GM18519 (cell line): Measurements from ENCODE around the gene FSHR.

Experiments
- ATAC-seq: cut with Tn5 transposase; IDR thresholded peaks from one replicate; pipeline ENCODE4 v1.9.1; 2021; ENCODE audit warnings: mild to moderate bottlenecking, moderate library complexity; ENCODE audit not compliant: unreplicated experiment, low FRiP score

Gene FSHR, protein sequence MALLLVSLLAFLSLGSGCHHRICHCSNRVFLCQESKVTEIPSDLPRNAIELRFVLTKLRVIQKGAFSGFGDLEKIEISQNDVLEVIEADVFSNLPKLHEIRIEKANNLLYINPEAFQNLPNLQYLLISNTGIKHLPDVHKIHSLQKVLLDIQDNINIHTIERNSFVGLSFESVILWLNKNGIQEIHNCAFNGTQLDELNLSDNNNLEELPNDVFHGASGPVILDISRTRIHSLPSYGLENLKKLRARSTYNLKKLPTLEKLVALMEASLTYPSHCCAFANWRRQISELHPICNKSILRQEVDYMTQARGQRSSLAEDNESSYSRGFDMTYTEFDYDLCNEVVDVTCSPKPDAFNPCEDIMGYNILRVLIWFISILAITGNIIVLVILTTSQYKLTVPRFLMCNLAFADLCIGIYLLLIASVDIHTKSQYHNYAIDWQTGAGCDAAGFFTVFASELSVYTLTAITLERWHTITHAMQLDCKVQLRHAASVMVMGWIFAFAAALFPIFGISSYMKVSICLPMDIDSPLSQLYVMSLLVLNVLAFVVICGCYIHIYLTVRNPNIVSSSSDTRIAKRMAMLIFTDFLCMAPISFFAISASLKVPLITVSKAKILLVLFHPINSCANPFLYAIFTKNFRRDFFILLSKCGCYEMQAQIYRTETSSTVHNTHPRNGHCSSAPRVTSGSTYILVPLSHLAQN

GRCh38 chr2:49154140-49154539 lies at the start of gene FSHR:
FSHR (minus strand) TSS chr2:49154515; CDS start chr2:49154417, 98 bp downstream.
- ATAC-seq, result no peak

- no peak for ATAC-seq
Observed at GRCh38 chr2:49199266-49199665, 45.0 kb upstream of the FSHR start.

GRCh38 chr2:49194701-49195100 lies 40.4 kb upstream of the FSHR start:
- no peak for ATAC-seq

DNA sequence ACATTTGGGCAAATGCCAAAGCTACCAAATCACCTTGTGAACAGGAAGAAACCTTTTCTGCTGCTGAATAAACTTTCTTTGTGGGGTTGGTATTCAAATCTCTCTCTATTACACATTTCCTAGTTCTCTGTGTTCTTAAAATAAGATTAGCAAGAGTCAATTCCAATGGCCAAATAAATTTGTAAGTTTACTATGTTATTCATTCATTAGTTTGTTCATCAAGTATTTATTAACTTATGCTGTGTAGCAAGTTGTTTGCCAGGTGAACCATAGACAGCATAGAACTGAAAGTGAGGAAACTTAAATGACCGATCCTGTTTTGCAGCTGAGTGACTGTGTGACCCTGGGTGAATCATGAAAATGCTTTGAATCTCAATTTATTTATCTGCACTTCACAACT lies 37.7 kb upstream of the FSHR start:
- ATAC-seq, result no peak

DNA sequence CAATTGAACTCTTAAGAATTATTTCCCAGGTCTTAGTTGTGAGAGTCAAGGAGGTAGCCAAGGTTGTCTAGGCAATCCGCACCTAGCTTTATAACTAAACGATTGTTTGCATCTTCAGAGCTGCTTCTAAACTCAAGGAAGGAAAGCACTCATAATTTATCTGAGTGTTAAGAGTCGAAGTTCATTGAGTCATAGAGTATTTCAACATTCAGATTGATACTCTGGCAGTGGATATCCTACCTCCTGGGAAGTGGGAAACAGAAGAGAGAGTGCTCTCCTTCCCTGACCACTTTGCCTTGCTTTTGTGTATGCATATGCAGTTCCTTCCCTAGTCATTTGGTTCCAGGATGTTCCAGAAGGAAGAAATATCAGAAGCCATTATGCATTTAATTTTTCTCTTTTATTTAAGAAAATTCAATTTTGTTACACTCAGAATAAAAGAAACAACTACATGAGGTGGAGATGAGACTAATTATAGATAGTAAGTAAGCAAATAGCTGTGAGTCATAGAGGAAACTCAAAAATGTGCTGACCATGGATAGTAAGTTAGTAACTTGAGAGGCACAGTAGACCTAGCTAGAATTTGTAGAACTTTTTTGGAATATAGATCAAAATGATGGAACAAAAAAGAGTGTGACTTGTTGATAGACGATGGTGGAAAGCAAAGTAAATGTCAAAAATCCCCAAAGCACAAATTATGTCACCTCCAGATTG lies 35.4 kb upstream of the FSHR start:
- ATAC-seq, result no peak

- no peak for ATAC-seq
Observed at GRCh38 chr2:49186050-49186648, 31.8 kb upstream of the FSHR start.

GRCh38 chr2:49178656-49179055 lies 24.3 kb upstream of the FSHR start:
- no peak for ATAC-seq

DNA sequence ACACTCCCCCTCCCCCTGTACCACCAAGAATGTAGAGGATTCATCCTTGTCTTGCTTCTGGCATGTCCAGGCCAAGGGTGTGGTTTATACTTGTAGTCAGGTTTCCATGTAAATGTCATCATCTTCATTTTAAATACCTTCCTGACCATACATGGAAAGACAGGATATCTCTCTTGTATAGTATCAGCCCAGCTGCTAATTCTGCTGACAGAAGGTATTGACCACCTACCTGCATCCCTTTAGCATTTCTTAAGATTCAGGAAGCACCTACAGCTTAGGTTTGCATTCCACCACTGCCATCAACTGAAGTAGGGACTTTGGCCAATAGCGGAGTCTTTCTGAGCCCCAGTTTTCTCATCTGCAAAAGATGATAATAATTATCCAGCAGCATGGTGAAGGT lies 22.9 kb upstream of the FSHR start:
- no peak for ATAC-seq

DNA sequence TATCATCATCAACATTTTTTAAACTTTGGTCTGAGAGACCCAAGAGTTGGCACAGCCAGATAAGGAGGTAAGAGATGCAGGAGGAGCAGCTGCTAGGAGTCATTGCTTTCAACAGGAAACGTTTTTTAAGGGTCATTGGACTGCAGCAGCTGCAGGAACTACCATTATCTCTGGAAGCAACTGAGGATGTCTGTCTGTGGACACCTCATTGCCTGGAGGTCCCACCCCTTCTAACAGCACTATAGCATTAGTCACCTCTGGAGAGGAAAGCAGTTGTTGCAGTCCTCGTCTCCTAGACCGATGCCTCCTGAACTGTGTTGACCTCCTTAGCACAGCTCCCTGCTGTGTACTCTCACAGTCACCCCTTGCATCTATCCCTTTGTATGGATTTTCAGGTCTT lies 21.5 kb upstream of the FSHR start:
- no peak for ATAC-seq

DNA sequence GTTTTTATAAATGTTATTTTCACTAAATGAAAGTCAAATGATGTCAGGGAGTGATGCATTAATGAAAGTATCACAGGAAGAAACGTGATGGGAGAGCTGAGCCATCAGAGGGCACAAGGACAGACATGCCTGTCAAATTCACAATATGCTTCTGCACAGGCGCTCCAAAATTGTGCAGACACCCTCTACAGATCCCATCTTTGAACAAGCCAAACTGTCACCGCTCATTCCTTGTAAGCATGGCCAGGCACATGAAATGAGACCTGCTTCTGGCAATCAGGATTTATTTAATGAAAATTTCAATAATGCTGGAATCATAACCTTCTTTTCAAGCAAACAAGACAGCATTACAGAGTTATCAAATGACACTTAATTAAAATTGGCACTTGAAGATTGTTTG lies 20.4 kb upstream of the FSHR start:
- no peak for ATAC-seq

- no peak for ATAC-seq
Observed at GRCh38 chr2:49167131-49167530, 12.8 kb upstream of the FSHR start.

- ATAC-seq, result no peak
Observed at GRCh38 chr2:49165662-49166061, 11.3 kb upstream of the FSHR start.

DNA sequence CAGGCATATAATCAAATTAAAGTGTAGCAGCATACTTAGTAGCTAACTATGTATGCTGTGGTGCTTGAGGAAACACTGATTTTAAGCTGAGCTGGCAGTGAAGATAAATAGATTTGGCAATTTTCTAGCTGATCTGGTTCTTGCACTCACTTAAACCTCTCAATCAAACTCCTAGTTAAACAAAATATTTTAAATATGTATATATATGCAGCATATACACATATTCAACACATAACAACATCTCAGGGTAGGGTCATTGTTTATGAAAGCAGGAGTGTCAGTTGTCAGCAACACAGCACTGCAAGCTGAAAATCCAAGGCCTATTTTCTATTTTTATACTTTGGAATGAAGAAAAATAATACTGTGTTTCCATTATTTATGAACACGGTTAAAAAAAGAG lies 10.4 kb upstream of the FSHR start:
- ATAC-seq, result no peak

DNA sequence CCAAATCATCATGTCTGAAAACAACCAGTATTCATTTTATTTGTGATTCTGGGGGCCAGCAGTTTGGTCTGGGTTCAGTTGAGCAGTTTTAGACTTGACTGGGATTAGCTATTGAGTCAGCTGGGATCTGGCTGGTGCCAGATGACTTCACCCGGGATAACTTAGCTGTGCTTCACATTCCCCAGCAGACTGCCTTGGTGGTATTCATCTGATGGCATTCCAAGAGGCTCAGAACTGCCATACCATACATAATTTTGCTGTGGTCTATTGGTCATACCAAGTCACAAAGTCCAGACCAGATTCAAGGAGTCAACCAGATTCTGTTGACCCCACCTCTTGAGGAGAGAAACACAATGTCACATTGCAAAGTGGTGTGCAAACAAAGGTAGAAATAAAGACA lies 7.8 kb upstream of the FSHR start:
- ATAC-seq, result no peak

GRCh38 chr2:49154891-49155290 lies 576 bp upstream of the FSHR start:
- ATAC-seq, result no peak

DNA sequence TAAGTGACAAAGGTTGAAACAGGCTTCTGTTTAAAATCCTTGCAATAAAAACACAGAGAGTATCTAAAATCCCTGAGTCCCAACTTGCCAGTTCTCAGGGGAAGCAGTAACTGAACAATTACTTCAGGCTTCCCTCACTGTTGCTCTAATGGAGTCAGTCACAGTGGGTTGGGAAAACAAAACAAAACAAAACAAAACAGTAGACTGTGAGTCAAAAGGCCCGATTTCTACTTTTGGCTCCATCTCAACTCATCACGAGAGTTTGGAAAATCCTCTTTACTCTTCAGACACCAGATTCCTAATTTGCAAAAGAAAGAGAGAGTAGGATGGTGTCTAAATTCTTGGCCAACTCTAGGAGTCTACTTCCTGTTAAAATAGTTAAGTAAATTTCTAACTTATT lies 1.1 kb downstream of the FSHR start:
- ATAC-seq, result no peak

- no peak for ATAC-seq
Observed at GRCh38 chr2:49152824-49153223, 1.5 kb downstream of the FSHR start.

DNA sequence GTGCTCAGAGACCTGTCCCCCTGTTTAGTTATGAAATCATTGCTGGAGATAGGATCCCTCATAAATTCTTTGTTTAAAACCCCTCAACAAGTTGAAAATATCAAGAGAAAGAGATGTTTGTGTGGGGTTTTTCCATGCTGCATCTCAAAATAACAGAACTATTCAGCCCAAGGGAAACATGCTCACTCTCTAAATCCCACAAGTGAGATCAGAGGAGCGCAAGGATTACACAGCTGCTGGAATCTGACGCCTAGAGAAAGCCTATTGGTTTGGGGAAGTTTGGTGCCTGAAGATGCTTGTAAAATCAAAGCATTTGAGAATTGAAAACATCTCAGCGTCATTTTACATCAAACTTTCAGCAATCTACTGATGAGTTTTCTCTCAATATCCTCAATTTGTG lies 7.9 kb downstream of the FSHR start:
- no peak for ATAC-seq

GRCh38 chr2:49131801-49132200 lies 22.5 kb downstream of the FSHR start:
- ATAC-seq, result no peak

GRCh38 chr2:49129034-49129433 lies 25.3 kb downstream of the FSHR start:
- ATAC-seq, result no peak

- no peak for ATAC-seq
Observed at GRCh38 chr2:49123600-49123999, 30.7 kb downstream of the FSHR start.
